AG09309 (cell line): Measurements from ENCODE around the gene PROP1.

ENCODE experiments used
- DNase-seq: peaks from one replicate; pipeline ENCODE4 v3.0.0-alpha.2; 2010; ENCODE audit warnings: low read depth
- H3K4me3 ChIP-seq: 2 replicates; pipeline ENCODE4 v1.5.1; 2011; ENCODE audit warnings: mild to moderate bottlenecking, low read depth, low read length, moderate library complexity; ENCODE audit not compliant: control insufficient read depth
- TF ChIP-seq, protein P1 (sequence below): IDR thresholded peaks from 2 replicates; pipeline ENCODE4 v1.5.1; 2011; ENCODE audit warnings: mild to moderate bottlenecking, low read depth, low read length, inconsistent platforms; ENCODE audit not compliant: insufficient read depth, control insufficient read depth; ENCODE audit errors: missing control alignments

PROP1 gene

DNA sequence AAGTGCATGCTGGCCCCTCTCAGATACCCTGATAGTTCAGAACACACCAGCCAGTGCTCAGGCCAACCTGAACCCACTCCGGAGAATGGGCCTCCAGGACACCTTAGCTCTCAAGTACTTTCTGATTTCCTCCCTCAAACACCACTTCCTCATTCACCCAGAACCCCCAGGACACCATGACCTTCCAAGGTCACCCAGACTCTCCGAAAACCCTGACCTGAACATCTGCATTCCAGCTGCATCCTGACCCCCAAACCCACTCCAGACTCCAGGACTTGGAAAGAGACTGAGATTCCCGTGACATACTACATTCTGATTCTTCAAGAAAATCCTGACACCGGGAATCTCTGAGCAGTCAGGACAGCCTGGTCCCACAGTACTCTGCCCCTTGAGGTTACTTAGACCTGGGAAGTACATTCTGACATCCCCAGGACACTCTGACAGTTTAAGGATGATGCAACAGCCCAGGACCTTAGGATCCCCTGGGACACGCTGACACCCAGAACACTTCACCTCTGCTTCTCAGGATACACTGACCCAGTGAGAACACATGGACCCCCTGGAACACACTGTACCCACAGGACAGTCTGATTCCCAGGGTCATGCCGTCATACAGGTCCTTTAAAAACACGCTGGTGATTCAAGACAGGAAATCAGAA, 747 bp upstream of the PROP1 start:
- TF ChIP-seq, protein P1, sequence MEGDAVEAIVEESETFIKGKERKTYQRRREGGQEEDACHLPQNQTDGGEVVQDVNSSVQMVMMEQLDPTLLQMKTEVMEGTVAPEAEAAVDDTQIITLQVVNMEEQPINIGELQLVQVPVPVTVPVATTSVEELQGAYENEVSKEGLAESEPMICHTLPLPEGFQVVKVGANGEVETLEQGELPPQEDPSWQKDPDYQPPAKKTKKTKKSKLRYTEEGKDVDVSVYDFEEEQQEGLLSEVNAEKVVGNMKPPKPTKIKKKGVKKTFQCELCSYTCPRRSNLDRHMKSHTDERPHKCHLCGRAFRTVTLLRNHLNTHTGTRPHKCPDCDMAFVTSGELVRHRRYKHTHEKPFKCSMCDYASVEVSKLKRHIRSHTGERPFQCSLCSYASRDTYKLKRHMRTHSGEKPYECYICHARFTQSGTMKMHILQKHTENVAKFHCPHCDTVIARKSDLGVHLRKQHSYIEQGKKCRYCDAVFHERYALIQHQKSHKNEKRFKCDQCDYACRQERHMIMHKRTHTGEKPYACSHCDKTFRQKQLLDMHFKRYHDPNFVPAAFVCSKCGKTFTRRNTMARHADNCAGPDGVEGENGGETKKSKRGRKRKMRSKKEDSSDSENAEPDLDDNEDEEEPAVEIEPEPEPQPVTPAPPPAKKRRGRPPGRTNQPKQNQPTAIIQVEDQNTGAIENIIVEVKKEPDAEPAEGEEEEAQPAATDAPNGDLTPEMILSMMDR = no peak
- no peak for DNase-seq
- H3K4me3 ChIP-seq = no peak overlapping the region

DNA sequence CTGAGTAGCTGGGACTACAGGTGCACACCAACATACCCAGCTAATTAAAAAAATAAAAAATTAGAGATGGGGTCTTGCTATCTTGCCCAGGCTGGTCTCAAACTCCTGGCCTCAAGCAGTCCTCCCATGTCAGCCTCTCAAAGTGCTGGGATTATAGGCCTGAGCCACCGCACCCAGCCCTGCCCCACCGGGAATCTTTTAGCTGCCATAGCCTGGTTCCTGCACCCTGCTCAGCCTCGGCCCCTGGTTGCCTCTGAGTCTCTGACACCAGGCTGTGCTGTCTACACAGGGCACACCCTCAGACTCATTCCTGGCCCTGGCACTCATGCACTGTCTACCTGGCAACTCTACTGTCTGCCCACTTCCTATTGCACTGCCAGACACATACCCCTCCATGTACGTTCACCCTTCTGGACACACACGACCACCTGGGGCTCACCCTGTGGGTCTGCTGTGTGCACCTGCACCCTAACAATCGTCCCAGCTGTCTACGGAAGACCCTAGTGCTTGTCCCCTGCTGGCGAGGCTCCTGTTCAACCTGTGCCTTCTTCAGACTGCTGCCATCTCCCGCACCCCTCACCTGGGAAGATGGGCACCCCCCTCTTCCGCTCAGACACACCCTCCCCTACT, 1.4 kb downstream of the PROP1 start:
- TF ChIP-seq, protein P1 = no peak
- H3K4me3 ChIP-seq = no peak overlapping the region
- DNase-seq = no peak

DNA sequence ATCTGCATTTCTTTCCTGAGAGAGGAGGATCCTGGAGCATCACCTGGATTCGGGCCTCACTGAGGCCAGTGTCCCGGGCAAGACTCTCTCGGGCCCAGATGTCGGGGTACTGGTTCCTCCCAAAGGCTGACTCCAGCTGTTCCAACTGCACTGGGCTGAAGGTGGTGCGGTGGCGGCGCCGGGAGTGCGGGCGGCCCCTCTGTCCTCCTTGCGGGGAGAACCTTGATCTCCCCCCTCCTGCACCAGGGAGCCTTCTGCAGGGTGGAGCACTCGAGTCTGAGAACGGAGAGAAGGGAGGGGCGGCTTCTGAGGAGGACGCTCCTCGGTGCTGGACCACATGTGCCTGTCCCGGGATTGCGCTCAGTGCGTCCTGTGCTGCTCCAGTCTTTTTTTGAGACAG, 2.0 kb downstream of the PROP1 start:
- DNase-seq = no peak
- TF ChIP-seq, protein P1 = no peak
- no peak overlapping the region for H3K4me3 ChIP-seq

DNA sequence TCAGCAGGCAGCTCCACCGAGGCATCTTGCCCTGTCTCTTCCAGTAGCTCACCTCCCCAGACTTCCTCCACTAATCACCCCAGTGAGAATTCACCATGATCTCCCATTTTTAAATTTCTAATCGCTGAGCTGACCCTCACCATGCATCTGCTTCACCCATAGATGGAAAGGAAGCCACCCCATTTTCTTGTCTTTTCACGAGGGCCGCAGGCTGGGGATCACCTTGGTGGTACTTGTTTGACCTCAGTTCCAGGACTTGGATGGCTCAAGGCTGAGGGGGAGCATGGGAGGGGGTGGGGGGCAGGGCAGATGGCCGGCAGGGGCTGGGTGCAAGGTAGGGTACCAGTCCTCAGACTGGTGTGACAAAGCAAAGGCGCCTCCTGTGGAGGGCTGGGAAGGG, 3.6 kb downstream of the PROP1 start:
- DNase-seq = no peak
- TF ChIP-seq, protein P1 = no peak
- no peak overlapping the region for H3K4me3 ChIP-seq

DNA sequence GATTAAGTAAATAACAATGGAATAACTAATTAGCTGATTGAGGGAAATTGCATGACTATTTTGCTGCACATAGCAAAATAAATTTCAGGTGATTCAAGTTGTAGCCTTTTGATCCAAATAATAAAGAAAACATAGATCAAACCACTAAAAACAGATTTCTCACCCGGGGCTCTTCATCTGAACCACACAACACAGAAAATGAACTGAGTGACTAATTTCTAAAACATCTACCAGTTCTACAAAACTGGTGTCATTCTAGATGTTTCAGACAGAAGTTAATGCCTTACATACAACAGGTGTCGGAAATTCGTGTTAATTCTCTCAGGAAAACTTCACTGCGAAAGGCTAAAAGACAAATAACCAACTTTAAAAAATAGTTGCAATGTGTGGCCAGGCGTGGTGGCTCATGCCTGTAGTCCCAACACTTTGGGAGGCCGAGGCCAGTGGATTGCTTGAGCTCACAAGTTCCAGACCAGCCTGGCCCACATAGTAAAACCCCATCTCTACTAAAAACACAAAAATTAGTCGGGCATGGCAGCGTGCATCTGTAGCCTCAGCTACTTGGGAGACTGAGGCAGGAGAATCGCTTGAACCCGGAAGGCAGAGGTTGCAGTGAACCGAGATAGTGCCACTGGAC, 6.9 kb downstream of the PROP1 start:
- H3K4me3 ChIP-seq = no peak overlapping the region
- TF ChIP-seq, protein P1 = no peak

DNA sequence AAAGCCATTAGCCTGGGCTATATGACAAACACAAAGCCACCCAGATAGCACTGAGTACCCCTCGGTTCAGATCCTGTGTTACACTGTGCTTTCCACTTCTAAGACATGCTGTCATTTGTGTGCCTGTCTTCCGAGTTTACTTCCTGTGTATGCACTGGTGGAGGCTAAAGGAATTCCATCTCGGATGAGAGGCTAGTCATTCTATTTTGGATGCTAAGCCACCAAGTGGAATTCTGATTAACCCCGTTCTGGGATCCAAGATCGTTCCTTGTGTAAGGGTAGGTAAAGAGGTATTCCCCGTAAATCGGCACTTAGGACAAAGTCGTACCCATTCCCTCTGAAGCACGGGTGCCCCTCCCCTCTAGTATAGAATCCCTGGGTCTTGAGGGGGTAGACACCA, 8.7 kb downstream of the PROP1 start:
- DNase-seq = no peak
- TF ChIP-seq, protein P1 = no peak
- no peak overlapping the region for H3K4me3 ChIP-seq

More for the DNA sequence above, 6.9 kb downstream of the PROP1 start:
- DNase-seq = no peak
